ENCODE data around the gene FBLIM1. TPM values are rescaled to one million over a fixed set of nuclear protein-coding genes. Genes with fewer than 3 reads are reported as not detected.

Gene FBLIM1
- total RNA-seq, 1 donor from 2014 or later, result not detected

DNA sequence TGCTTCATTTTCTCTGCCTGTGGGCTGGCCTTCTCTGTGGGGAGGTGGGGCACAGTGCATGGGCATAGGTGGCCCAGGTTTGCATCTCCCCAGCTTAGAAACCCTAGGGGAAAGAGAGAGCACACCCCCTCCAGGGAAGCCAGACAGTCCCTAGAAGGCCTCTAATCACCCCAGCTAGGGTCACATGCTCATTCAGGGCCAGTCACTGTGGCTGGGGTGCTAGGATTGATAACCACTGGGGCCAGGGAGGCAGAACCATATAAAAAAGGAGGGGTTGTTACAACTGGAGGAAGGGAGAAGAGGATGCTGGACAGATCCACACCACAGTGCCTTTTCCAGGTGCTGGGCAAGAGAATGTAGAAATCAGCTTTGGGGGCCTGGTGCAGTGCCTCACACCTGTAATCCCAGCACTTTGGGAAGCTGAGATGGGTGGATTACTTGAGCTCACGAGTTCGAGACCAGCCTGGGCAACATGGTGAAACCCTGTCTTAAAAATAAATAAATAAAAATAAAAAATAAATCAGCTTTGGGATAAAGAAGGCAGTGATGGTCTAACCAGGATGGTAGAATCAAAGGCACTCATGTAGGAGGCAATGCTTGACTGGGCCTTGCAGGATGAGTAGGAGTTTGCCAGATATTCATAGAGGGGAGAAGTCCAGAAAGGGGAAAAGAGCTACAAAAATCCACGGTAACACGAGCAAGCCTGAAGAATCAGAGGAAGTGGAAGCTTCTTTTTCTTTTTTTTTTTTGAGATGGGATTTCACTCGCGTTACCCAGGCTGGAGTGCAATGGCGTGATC is 19.5 kb downstream of the FBLIM1 start:
- DNase-seq (no peak), ATAC-seq (ENCODE audit: low read depth) (no peak)
- peaks cover 5% of the 10 kb centered on the region for H3K27me3 Mint-ChIP-seq
- no peaks in the 10 kb centered on the region for H3K36me3 Mint-ChIP-seq (ENCODE audit: low read depth)
- intact Hi-C loops (cut with micrococcal nuclease), result no loop called here
- no peaks in the 10 kb centered on the region for H3K4me1 Mint-ChIP-seq
- H3K27ac Mint-ChIP-seq, result no peak overlapping the region
- TF ChIP-seq CTCF (IDR thresholded peaks at IDR 0.05), result no peak
- H3K4me3 Mint-ChIP-seq, result no peak overlapping the region
- POLR2A ChIA-PET, result interaction anchor here (0.5 kb wide), 1 partner anchor 206 kb away, joined by 7 read pairs; no protein-coding TSS in a partner anchor
- CTCF ChIA-PET, result interaction anchor here (1.5 kb wide), 1 partner anchor 279 kb away, joined by 3 read pairs; no protein-coding TSS in a partner anchor
- no peaks in the 10 kb centered on the region for H3K9me3 Mint-ChIP-seq

DNA sequence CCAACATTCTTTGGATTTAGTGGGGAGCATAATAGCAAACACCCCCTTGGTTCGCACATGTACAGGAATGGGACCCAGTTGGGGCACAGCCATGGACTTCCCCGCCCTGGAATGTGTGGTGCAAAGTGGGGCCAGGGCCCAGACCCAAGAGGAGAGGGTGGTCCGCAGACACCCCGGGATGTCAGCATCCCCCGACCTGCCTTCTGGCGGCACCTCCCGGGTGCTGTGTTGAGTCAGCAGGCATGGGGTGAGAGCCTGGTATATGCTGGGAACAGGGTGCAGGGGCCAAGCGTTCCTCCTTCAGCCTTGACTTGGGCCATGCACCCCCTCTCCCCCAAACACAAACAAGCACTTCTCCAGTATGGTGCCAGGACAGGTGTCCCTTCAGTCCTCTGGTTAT is 27.1 kb downstream of the FBLIM1 start:
- no peak for TF ChIP-seq CTCF (IDR thresholded peaks at IDR 0.05)
- no peak overlapping the region for H3K4me3 Mint-ChIP-seq
- CTCF ChIA-PET, result no interaction called here
- H3K27me3 Mint-ChIP-seq, result peaks cover 3% of the 10 kb centered on the region
- no peak for DNase-seq
- H3K4me1 Mint-ChIP-seq, result no peaks in the 10 kb centered on the region
- H3K9me3 Mint-ChIP-seq, result no peaks in the 10 kb centered on the region
- H3K36me3 Mint-ChIP-seq (ENCODE audit: low read depth), result no peaks in the 10 kb centered on the region
- intact Hi-C loops (cut with micrococcal nuclease), result no loop called here
- no peak overlapping the region for H3K27ac Mint-ChIP-seq
- POLR2A ChIA-PET, result no interaction called here
- no peak for ATAC-seq (ENCODE audit: low read depth)

DNA sequence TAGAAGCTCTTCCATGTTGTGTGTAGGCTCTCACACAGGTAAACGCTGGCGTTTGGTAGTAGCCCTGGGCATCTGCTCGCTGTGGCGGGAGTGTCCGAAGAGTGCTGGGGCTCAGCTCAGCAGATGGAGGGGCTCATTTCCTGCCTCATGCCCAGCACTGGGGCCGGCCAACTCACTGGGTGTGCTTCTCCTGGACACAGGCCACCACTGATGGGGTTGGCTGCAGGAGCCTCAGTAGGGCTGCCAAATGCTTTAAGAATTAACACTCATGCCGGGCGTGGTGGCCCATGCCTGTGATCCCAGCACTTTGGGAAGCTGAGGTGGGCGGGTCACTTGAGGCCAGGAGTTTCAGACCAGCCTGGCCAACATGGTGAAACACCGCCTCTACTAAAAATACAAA is 28.0 kb downstream of the FBLIM1 start:
- Mint-ChIP-seq H3K36me3 (ENCODE audit: low read depth) (no peaks in the 10 kb centered on the region), H3K27me3 (peaks cover 4% of the 10 kb centered on the region), H3K27ac (no peak overlapping the region), H3K9me3 (no peaks in the 10 kb centered on the region), H3K4me3 (no peak overlapping the region), H3K4me1 (no peaks in the 10 kb centered on the region)
- ATAC-seq (ENCODE audit: low read depth), result no peak
- DNase-seq, result no peak
- CTCF ChIA-PET, result no interaction called here
- POLR2A ChIA-PET, result no interaction called here
- TF ChIP-seq CTCF (IDR thresholded peaks at IDR 0.05), result no peak
- intact Hi-C loops (cut with micrococcal nuclease), result no loop called here

DNA sequence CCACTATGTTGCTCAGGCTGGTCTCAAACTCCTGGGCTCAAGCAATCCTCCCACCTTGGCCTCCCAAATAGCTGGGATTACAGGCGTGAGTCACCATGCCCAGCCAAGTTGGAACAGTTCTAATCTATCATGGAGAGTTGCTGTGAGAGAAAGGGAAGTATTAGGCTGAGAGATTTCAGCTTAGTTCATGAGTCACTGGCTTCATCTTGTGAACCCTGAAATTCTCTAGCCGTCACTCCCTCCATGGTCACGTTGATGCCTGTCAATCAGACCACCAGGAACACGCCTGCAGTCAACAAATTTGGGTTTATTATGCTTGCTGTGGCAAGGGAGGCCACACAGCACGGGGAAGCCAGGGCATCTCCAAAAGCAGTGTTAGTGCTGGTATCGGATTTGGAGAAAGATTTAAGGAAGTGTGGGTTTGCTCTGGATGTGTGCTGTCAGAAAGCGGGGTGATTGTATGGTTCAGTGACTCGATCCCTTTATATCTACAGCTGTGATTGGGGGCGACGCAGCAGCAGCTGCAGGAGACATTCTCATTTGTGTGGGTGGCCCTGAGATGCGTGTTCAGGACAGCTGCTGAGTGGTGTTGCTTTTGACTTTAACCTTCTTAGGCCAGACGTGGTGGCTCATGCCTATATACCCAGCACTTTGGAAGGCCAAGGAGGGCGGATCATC is 30.2 kb downstream of the FBLIM1 start:
- Mint-ChIP-seq H3K9me3 (no peaks in the 10 kb centered on the region), H3K36me3 (ENCODE audit: low read depth) (no peaks in the 10 kb centered on the region), H3K27me3 (peaks cover 7% of the 10 kb centered on the region), H3K4me3 (no peak overlapping the region), H3K4me1 (peaks cover 2% of the 10 kb centered on the region), H3K27ac (no peak overlapping the region)
- POLR2A ChIA-PET, result interaction anchor here (0.7 kb wide), 1 partner anchor 22 kb away, joined by 4 read pairs; no protein-coding TSS in a partner anchor
- intact Hi-C loops (cut with micrococcal nuclease), result no loop called here
- ATAC-seq (ENCODE audit: low read depth) (no peak), DNase-seq (no peak)
- TF ChIP-seq CTCF (IDR thresholded peaks at IDR 0.05), result no peak
- CTCF ChIA-PET, result interaction anchor here (1.0 to 1.3 kb wide), 2 partner anchors 220 to 267 kb away, joined by 3 read pairs; no protein-coding TSS in a partner anchor

- ChIA-PET CTCF (no interaction called here), POLR2A (no interaction called here)
- no peak for TF ChIP-seq CTCF (IDR thresholded peaks at IDR 0.05)
- Mint-ChIP-seq H3K4me3 (no peak overlapping the region), H3K36me3 (ENCODE audit: low read depth) (no peaks in the 10 kb centered on the region), H3K27me3 (peaks cover 7% of the 10 kb centered on the region), H3K27ac (no peak overlapping the region), H3K4me1 (peaks cover 9% of the 10 kb centered on the region), H3K9me3 (no peaks in the 10 kb centered on the region)
- ATAC-seq (ENCODE audit: low read depth) (no peak), DNase-seq (no peak)
- intact Hi-C loops (cut with micrococcal nuclease), result no loop called here
These were observed 37.5 kb downstream of the FBLIM1 start for GRCh38 chr1:15796086-15796462.

All from activated B cell treated with CpG ODN at 0.5 μM for 24 hours (primary cell).